HCT116 (cell line): ENCODE measurements around the gene RNPEPL1. TPM values are rescaled to one million over a fixed set of nuclear protein-coding genes. Genes with fewer than 3 reads are reported as not detected.

Experiments
- ATAC-seq: fragments of 200-7000 bp; cut with Tn5 transposase; 2 replicates; pipeline ENCODE4 v1.9.1; 2020; ENCODE audit warnings: mild to moderate bottlenecking, moderate library complexity
- BruUV-seq: library from RNA; stranded (reverse); fragments of 400-500 nt; replicated peaks from 2 replicates; lab custom pipeline; 2021; lab: Mats Ljungman, UMichigan
- CTCF ChIA-PET: fragments of 300-600 bp; sonication (Branson Sonifier 250); formaldehyde crosslinking; loops from one replicate; lab custom pipeline; 2021; ENCODE audit warnings: antibody characterized with exemption; lab: Charles Lee
- POLR2A ChIA-PET: fragments of 300-600, 350-600 bp; sonication (Branson Sonifier 250); formaldehyde crosslinking; loops from one replicate; lab custom pipeline; 2021; ENCODE audit warnings: antibody characterized with exemption; lab: Charles Lee
- RAD21 ChIA-PET, 2 experiments: fragments of 300-600 bp; sonication (Branson Sonifier 250); formaldehyde crosslinking; loops; one replicate each; lab custom pipeline; 2023; ENCODE audit warnings: low total read pairs in 2 of 2; ENCODE audit not compliant: uncharacterized antibody in 2 of 2, unreplicated experiment in 2 of 2, low non-redundant PET in 1 of 2; lab: Charles Lee
- DNase-seq: peaks from one replicate; pipeline ENCODE4 v3.0.0-alpha.2; 2010; ENCODE audit warnings: low read depth, low spot score
- H2AFZ ChIP-seq: fragments of 200-600 bp; shearing (Covaris generic), sonication (generic); 2 replicates; pipeline ENCODE4 v1.6.1; 2017; ENCODE audit warnings: low read depth, mixed run types, mixed read lengths, antibody characterized with exemption, low read length; ENCODE audit not compliant: poor library complexity, severe bottlenecking
- H3K27ac ChIP-seq: 2 replicates; pipeline ENCODE4 v1.5.1; 2012; ENCODE audit warnings: low read depth, low read length
- H3K27me3 ChIP-seq: fragments of 200-600 bp; sonication (generic); 2 replicates; pipeline ENCODE4 v1.6.1; 2016; ENCODE audit warnings: mixed run types, low read length, mixed read lengths; ENCODE audit not compliant: insufficient read depth
- H3K36me3 ChIP-seq, 2 experiments: fragments of 200-500 bp in 1 of 2; fragments of 200-600 bp in 1 of 2; sonication (Bioruptor generic) in 1 of 2; sonication (generic) in 1 of 2; 2 replicates each; pipeline versions ENCODE4 v1.5.1 to v1.6.1; 2014 to 2016; ENCODE audit warnings: low read length in 2 of 2, inconsistent platforms in 1 of 2, mixed read lengths in 1 of 2, mixed run types in 1 of 2; ENCODE audit not compliant: insufficient read depth in 2 of 2, control insufficient read depth in 1 of 2
- H3K4me1 ChIP-seq, 2 experiments: fragments of 200-600 bp in 1 of 2; sonication (generic) in 1 of 2; 2 replicates each; pipeline versions ENCODE4 v1.5.1 to v1.6.1; 2012 to 2017; ENCODE audit warnings: low read length in 2 of 2, inconsistent platforms in 1 of 2, mild to moderate bottlenecking in 1 of 2, mixed read lengths in 1 of 2, mixed run types in 1 of 2, moderate library complexity in 1 of 2; ENCODE audit not compliant: insufficient read depth in 2 of 2, control insufficient read depth in 1 of 2
- H3K4me2 ChIP-seq: fragments of 200-600 bp; sonication (generic); 2 replicates; pipeline ENCODE4 v1.6.1; 2017; ENCODE audit warnings: mixed run types, low read length, mixed read lengths
- H3K4me3 ChIP-seq, 2 experiments: fragments of 200-600 bp in 1 of 2; sonication (generic) in 1 of 2; replicated peaks in 1 of 2; 2 replicates each; pipeline ENCODE4 v1.5.1; 2011 to 2016; ENCODE audit warnings: low read length in 2 of 2, control low read depth in 1 of 2, low read depth in 1 of 2, mild to moderate bottlenecking in 1 of 2, mixed read lengths in 1 of 2, mixed run types in 1 of 2
- H3K79me2 ChIP-seq: fragments of 200-600 bp; sonication (generic); 2 replicates; pipeline ENCODE4 v1.6.1; 2017; ENCODE audit warnings: mild to moderate bottlenecking, mixed run types, low read length, moderate library complexity, mixed read lengths; ENCODE audit not compliant: insufficient read depth
- H3K9ac ChIP-seq: fragments of 200-600 bp; sonication (generic); 2 replicates; pipeline ENCODE4 v1.6.1; 2016; ENCODE audit warnings: low read length, mixed read lengths
- H3K9me2 ChIP-seq: fragments of 200-600 bp; sonication (generic), shearing (Covaris generic); 2 replicates; pipeline ENCODE4 v1.6.1; 2017; ENCODE audit warnings: mixed run types, mild to moderate bottlenecking, moderate library complexity; ENCODE audit not compliant: insufficient read depth
- H3K9me3 ChIP-seq, 2 experiments: fragments of 200-500 bp in 1 of 2; fragments of 200-600 bp in 1 of 2; sonication (Bioruptor generic) in 1 of 2; sonication (generic) in 1 of 2; 2 replicates each; pipeline ENCODE4 v1.6.1; 2014 to 2017; ENCODE audit warnings: low read length in 2 of 2, mixed read lengths in 2 of 2, inconsistent platforms in 1 of 2, low read depth in 1 of 2, mild to moderate bottlenecking in 1 of 2, mixed run types in 1 of 2, moderate library complexity in 1 of 2; ENCODE audit not compliant: control insufficient read depth in 1 of 2, insufficient read depth in 1 of 2
- H4K20me1 ChIP-seq: fragments of 200-600 bp; sonication (generic), shearing (Covaris generic); 2 replicates; pipeline ENCODE4 v1.6.1; 2017; ENCODE audit warnings: mixed run types, mild to moderate bottlenecking, moderate library complexity; ENCODE audit not compliant: insufficient read depth
- CBX3 ChIP-seq: IDR thresholded peaks from 2 replicates; pipeline ENCODE4 v1.6.1; 2012; ENCODE audit warnings: low read depth
- POLR2AphosphoS5 ChIP-seq: IDR thresholded peaks from 2 replicates; pipeline ENCODE4 v1.6.1; 2011; ENCODE audit warnings: mild to moderate bottlenecking, low read depth, low read length, moderate library complexity
- SP1 ChIP-seq: IDR thresholded peaks from 2 replicates; pipeline ENCODE4 v1.6.1; 2012; ENCODE audit warnings: low read depth
- intact Hi-C: fragments of 100-400 bp; cut with micrococcal nuclease; formaldehyde crosslinking; loops from 2 replicates; pipeline ENCODE4 v1.10.0; 2022
- total RNA-seq: library from RNA; stranded (reverse); gene quantifications from one replicate; pipeline ENCODE4 v1.2.1, GENCODE V29; 2021; ENCODE audit not compliant: unreplicated experiment
- TF ChIP-seq, protein P1 (sequence below): IDR thresholded peaks from 2 replicates; pipeline ENCODE4 v1.6.1; 2012; ENCODE audit warnings: low read depth

RNPEPL1 gene
- total RNA-seq, 1 experiment from 2014 or later: 49.7 TPM

DNA sequence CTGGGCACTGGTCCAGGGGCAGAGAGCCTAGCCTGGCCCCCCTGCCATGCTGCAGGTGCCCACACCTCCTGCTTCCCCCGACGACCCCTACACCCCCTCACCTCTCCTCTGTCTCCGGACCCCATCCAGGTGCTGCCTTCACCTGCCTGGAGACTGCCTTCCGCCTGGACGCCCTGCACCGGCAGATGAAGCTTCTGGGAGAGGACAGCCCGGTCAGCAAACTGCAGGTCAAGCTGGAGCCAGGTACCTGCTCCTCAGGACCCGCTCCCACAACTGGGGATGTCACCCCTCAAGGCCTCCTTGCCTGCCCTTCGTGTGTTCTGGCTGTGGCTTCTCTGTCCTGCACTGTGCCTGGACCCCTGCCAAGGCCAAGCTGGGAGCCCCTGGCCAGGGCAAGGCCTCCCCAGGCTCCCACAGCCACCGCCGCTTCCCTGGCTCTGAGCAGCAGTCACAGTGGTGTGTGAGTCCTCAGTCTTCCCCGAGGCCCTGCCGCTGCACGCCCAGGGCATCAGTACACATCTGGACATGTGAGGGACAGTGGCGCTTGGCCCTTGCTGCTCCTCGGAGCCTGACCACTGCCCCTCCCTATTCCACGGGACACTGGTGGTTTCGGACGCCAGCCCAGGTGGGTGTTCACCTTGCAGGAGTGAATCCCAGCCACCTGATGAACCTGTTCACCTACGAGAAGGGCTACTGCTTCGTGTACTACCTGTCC is 6.3 kb downstream of the RNPEPL1 start:
- ChIA-PET CTCF (no interaction called here), RAD21 (no interaction called here), POLR2A (no interaction called here)
- Histone ChIP-seq H3K9ac (no peak overlapping the region), H3K27me3 (no peaks in the 10 kb centered on the region), H3K9me3 (no peaks in the 10 kb centered on the region), H3K27ac (no peak overlapping the region), H3K36me3 (no peaks in the 10 kb centered on the region), H2AFZ (no peak overlapping the region), H3K79me2 (peaks cover 29% of the 10 kb centered on the region; the same call in 1 of the 2 replicates), H3K4me1 (peaks cover 18 to 25% of the 10 kb centered on the region in 2 experiments), H3K4me2 (no peak overlapping the region), H3K4me3 (no peak overlapping the region), H4K20me1 (no peaks in the 10 kb centered on the region), H3K9me2 (no peaks in the 10 kb centered on the region)
- intact Hi-C loops: no loop called here
- ATAC-seq (no peak), DNase-seq (no peak)
- no TSS peak for BruUV-seq
- TF ChIP-seq, protein P1, sequence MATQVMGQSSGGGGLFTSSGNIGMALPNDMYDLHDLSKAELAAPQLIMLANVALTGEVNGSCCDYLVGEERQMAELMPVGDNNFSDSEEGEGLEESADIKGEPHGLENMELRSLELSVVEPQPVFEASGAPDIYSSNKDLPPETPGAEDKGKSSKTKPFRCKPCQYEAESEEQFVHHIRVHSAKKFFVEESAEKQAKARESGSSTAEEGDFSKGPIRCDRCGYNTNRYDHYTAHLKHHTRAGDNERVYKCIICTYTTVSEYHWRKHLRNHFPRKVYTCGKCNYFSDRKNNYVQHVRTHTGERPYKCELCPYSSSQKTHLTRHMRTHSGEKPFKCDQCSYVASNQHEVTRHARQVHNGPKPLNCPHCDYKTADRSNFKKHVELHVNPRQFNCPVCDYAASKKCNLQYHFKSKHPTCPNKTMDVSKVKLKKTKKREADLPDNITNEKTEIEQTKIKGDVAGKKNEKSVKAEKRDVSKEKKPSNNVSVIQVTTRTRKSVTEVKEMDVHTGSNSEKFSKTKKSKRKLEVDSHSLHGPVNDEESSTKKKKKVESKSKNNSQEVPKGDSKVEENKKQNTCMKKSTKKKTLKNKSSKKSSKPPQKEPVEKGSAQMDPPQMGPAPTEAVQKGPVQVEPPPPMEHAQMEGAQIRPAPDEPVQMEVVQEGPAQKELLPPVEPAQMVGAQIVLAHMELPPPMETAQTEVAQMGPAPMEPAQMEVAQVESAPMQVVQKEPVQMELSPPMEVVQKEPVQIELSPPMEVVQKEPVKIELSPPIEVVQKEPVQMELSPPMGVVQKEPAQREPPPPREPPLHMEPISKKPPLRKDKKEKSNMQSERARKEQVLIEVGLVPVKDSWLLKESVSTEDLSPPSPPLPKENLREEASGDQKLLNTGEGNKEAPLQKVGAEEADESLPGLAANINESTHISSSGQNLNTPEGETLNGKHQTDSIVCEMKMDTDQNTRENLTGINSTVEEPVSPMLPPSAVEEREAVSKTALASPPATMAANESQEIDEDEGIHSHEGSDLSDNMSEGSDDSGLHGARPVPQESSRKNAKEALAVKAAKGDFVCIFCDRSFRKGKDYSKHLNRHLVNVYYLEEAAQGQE: no peak
- 0 out of 2 replicates have a peak, but pooled peaks have one; percentile 12 for TF ChIP-seq POLR2AphosphoS5
- TF ChIP-seq SP1: no peak
- no peak for TF ChIP-seq CBX3
